HUES48 (cell line): ENCODE measurements around the gene OTULIN.

Experiments used
- H3K27ac ChIP-seq: one replicate; pipeline ENCODE4 v1.7.0; 2013; ENCODE audit warnings: low read depth, low read length, inconsistent platforms
- H3K27me3 ChIP-seq: 2 replicates; pipeline ENCODE4 v1.6.1; 2013; ENCODE audit warnings: mild to moderate bottlenecking, low read length; ENCODE audit not compliant: control insufficient read depth, insufficient read depth
- H3K36me3 ChIP-seq: 2 replicates; pipeline ENCODE4 v1.6.1; 2013; ENCODE audit warnings: low read length; ENCODE audit not compliant: control insufficient read depth, insufficient read depth
- H3K4me1 ChIP-seq: 2 replicates; pipeline ENCODE4 v1.6.1; 2013; ENCODE audit warnings: mild to moderate bottlenecking, low read length; ENCODE audit not compliant: control insufficient read depth, insufficient read depth
- H3K4me3 ChIP-seq: 2 replicates; pipeline ENCODE4 v1.5.1; 2013; ENCODE audit warnings: mild to moderate bottlenecking, low read depth, low read length
- H3K9ac ChIP-seq: 2 replicates; pipeline ENCODE4 v1.6.1; 2013; ENCODE audit warnings: mild to moderate bottlenecking, low read depth, low read length, moderate library complexity
- H3K9me3 ChIP-seq: 2 replicates; pipeline ENCODE4 v1.6.1; 2013; ENCODE audit warnings: low read length; ENCODE audit not compliant: control insufficient read depth, insufficient read depth

The OTULIN gene

GRCh38 chr5:14730881-14731280 is 66.4 kb downstream of the OTULIN start:
- H3K4me3 ChIP-seq, result no peak overlapping the region
- no peak overlapping the region for H3K9ac ChIP-seq
- no peaks in the 10 kb centered on the region for H3K27me3 ChIP-seq
- H3K4me1 ChIP-seq, result peaks cover 29% of the 10 kb centered on the region
- no peaks in the 10 kb centered on the region for H3K36me3 ChIP-seq
- no peaks in the 10 kb centered on the region for H3K9me3 ChIP-seq
- no peak overlapping the region for H3K27ac ChIP-seq

DNA sequence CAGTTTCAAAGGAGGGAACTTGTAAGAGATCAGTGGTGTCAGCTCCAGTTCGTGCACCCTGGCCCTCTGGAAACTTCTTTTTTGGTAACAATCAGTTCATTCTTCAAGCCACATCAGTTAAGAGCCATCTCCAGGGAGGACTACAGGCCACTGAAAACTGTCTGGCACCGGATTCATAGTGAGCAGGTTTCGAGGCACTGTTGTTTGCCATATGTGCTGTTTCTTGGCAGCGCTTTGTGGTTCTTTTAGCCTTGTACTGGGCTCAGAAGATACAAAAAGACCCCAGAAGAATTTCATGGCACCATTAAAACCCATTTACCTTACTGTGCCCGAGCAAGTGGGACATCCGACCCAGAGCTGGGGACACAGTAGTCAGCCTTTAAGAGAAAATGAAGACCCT is 68.5 kb downstream of the OTULIN start:
- no peak overlapping the region for H3K27ac ChIP-seq
- H3K9me3 ChIP-seq, result no peaks in the 10 kb centered on the region
- no peak overlapping the region for H3K9ac ChIP-seq
- peaks cover 14% of the 10 kb centered on the region for H3K4me1 ChIP-seq
- H3K27me3 ChIP-seq, result no peaks in the 10 kb centered on the region
- no peaks in the 10 kb centered on the region for H3K36me3 ChIP-seq
- H3K4me3 ChIP-seq, result no peak overlapping the region

DNA sequence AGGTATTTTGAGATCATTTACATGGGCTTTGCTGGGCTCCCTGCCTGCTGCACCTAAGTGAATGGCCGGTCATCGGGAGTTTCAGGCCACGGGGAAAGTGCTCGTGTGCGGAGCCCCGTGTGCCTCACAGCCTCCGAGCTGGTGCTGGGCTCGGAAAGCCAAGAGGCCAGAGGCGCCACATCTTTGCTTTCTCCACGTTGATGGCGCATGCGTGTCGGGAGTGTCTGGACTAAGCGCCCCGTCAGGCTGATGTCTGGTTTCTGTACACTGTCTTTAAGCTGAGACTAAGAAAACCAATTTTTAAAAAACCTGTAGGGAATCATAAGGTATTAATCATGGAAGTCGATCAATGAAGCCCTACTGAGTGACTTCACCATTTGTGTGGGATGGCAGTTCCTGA is 69.1 kb downstream of the OTULIN start:
- no peak overlapping the region for H3K4me3 ChIP-seq
- H3K36me3 ChIP-seq, result no peaks in the 10 kb centered on the region
- no peaks in the 10 kb centered on the region for H3K27me3 ChIP-seq
- no peaks in the 10 kb centered on the region for H3K9me3 ChIP-seq
- H3K9ac ChIP-seq, result no peak overlapping the region
- H3K4me1 ChIP-seq, result peaks cover 8% of the 10 kb centered on the region
- no peak overlapping the region for H3K27ac ChIP-seq

- no peak overlapping the region for H3K4me3 ChIP-seq
- H3K9ac ChIP-seq, result no peak overlapping the region
- no peaks in the 10 kb centered on the region for H3K9me3 ChIP-seq
- H3K36me3 ChIP-seq, result no peaks in the 10 kb centered on the region
- peaks cover 5% of the 10 kb centered on the region; the same call in 1 of the 2 replicates for H3K4me1 ChIP-seq
- no peaks in the 10 kb centered on the region for H3K27me3 ChIP-seq
- H3K27ac ChIP-seq, result no peak overlapping the region
These were observed 69.9 kb downstream of the OTULIN start for GRCh38 chr5:14734396-14734795.

DNA sequence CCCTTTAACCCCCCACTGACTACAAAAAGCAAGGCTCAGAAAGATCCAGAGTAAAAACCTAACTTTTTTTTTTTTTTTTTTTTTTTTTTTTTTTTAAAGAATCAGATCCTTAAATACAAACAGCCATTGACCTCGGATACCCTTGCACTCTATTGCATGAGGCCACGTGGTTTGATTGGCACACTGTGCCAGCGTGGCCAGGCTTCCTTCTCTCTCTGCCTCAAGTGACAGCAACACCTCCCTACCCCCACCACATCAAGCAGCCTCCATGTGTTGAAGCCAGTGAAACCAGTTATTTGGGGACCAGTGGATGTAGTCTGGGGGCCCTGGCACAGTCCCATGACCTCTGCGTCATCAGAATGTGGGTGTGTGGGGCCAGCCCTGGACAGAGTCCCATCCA is 71.4 kb downstream of the OTULIN start:
- Histone ChIP-seq H3K4me1 (peaks cover 11% of the 10 kb centered on the region), H3K36me3 (no peaks in the 10 kb centered on the region), H3K27me3 (no peaks in the 10 kb centered on the region), H3K9ac (no peak overlapping the region), H3K27ac (no peak overlapping the region), H3K9me3 (no peaks in the 10 kb centered on the region), H3K4me3 (no peak overlapping the region)

DNA sequence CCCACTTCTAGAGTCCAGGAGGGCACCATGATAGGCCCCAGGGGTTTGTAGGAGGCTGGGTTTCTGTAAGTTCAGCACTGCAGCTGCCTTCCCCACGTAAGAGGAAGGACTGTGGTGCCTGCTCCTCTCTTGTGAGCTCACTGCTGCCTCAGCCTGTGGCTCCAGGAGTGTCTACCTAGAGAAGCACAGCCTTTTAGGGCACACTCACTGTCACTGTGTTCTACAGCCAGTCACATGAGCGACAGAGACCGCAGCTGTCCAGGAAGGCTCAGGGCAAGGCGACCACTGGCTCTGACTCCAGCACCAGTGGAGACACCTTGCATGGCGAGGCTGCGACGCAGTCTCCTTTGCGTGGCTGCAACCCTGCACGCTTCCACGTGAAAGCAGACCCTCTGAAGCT is 72.8 kb downstream of the OTULIN start:
- no peaks in the 10 kb centered on the region for H3K9me3 ChIP-seq
- peaks cover 25% of the 10 kb centered on the region for H3K4me1 ChIP-seq
- no peak overlapping the region for H3K27ac ChIP-seq
- no peak overlapping the region for H3K9ac ChIP-seq
- no peaks in the 10 kb centered on the region for H3K27me3 ChIP-seq
- no peak overlapping the region for H3K4me3 ChIP-seq
- no peaks in the 10 kb centered on the region for H3K36me3 ChIP-seq

DNA sequence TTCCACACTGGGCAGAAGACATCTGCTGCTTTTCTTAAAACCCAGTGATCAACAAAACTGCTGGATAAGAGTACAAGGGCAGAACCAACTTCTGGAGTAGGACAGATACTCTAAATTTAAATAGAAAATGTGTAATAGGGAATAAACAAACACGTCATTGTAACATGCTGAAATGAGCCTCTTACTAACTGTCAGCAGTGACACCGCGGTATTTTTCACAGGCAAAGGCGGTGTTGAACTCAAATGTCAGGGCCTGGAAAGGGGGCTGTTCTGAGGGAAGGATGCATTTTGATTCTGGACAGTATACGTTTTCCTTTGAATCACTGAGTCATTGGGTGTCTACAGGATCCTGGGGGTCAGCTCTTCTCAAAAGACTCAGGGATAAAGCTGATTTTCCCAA is 73.5 kb downstream of the OTULIN start:
- no peak overlapping the region for H3K27ac ChIP-seq
- no peak overlapping the region for H3K9ac ChIP-seq
- H3K36me3 ChIP-seq, result no peaks in the 10 kb centered on the region
- H3K9me3 ChIP-seq, result no peaks in the 10 kb centered on the region
- no peaks in the 10 kb centered on the region for H3K27me3 ChIP-seq
- H3K4me1 ChIP-seq, result peaks cover 32% of the 10 kb centered on the region
- H3K4me3 ChIP-seq, result no peak overlapping the region

DNA sequence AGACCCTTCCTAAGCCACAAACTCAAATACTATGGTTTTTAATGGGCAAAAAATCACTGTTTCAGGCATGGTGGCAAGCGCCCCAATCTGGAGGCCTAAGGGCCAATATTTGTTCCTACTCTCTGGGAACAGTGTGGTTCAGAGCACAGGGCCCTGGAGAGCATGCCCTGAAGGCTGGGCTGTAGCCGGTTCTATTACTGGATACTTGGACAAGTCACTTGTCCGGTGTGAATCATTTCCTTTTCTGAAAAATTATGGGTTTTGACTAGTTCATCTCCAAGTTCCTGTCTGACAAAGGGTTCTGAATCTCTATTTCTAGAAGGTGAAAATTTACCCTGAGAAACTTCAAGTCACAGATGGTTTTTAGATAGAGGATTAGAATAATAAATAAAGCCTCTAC is 75.0 kb downstream of the OTULIN start:
- H3K27ac ChIP-seq, result no peak overlapping the region
- no peaks in the 10 kb centered on the region for H3K36me3 ChIP-seq
- H3K4me3 ChIP-seq, result no peak overlapping the region
- H3K4me1 ChIP-seq, result peaks cover 32% of the 10 kb centered on the region
- no peaks in the 10 kb centered on the region for H3K9me3 ChIP-seq
- H3K27me3 ChIP-seq, result no peaks in the 10 kb centered on the region
- no peak overlapping the region for H3K9ac ChIP-seq

GRCh38 chr5:14739981-14740380 is 75.5 kb downstream of the OTULIN start:
- Histone ChIP-seq H3K9me3 (no peaks in the 10 kb centered on the region), H3K4me1 (peaks cover 32% of the 10 kb centered on the region), H3K27me3 (no peaks in the 10 kb centered on the region), H3K27ac (no peak overlapping the region), H3K4me3 (no peak overlapping the region), H3K36me3 (no peaks in the 10 kb centered on the region), H3K9ac (no peak overlapping the region)

GRCh38 chr5:14741131-14741530 is 76.6 kb downstream of the OTULIN start:
- no peaks in the 10 kb centered on the region for H3K9me3 ChIP-seq
- peaks cover 32% of the 10 kb centered on the region for H3K4me1 ChIP-seq
- H3K27ac ChIP-seq, result no peak overlapping the region
- H3K4me3 ChIP-seq, result no peak overlapping the region
- H3K27me3 ChIP-seq, result no peaks in the 10 kb centered on the region
- H3K36me3 ChIP-seq, result no peaks in the 10 kb centered on the region
- no peak overlapping the region for H3K9ac ChIP-seq

DNA sequence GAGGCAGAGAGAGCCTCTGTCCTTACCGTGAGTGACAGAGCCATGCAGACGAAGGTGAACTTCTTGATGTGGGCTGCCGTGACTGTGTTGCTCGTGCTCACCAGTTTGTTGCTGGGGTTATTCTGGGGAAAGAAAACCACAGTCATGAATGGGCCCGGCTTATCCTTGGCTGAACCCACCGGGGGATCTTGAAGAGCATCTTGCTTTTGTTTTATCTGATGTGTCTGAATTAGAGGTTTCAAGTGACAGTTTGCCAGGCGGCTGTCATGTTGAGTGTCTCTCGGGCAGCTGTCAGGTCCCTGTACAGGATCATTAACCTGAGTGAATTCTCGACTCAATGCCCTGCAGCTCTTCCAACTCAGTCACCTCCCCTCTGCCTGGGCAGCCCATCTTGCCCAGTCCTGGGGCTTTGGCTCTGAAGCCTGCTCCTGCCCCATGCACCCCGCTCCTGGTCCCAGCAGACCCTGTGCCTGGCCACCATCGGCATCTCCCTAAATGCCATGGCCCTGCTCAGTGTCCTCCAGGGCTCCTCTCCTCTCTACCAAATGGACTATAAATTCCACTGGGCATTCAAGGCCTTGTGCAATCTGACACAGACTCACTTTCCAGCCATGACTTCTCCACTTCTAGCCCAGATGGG is 77.4 kb downstream of the OTULIN start:
- Histone ChIP-seq H3K9ac (no peak overlapping the region), H3K4me1 (peaks cover 32% of the 10 kb centered on the region), H3K36me3 (no peaks in the 10 kb centered on the region), H3K27ac (no peak overlapping the region), H3K9me3 (no peaks in the 10 kb centered on the region), H3K27me3 (no peaks in the 10 kb centered on the region), H3K4me3 (no peak overlapping the region)

GRCh38 chr5:14742498-14742897 is 78.0 kb downstream of the OTULIN start:
- no peak overlapping the region for H3K9ac ChIP-seq

More at GRCh38 chr5:14742498-14742897, 78.0 kb downstream of the OTULIN start:
- no peaks in the 10 kb centered on the region for H3K36me3 ChIP-seq
- no peaks in the 10 kb centered on the region for H3K27me3 ChIP-seq
- H3K27ac ChIP-seq, result no peak overlapping the region
- peaks cover 32% of the 10 kb centered on the region for H3K4me1 ChIP-seq
- no peaks in the 10 kb centered on the region for H3K9me3 ChIP-seq
- no peak overlapping the region for H3K4me3 ChIP-seq
